NCI-H748 (cell line): ENCODE results near the gene NBL1.

Source experiments
- DNase-seq: peaks from one replicate; lab custom pipeline; 2025; ENCODE audit not compliant: unreplicated experiment; lab: John Stamatoyannopoulos, UW

NBL1 gene

GRCh38 chr1:19695772-19696171 is 51.7 kb downstream of the NBL1 start:
- no peak for DNase-seq

DNA sequence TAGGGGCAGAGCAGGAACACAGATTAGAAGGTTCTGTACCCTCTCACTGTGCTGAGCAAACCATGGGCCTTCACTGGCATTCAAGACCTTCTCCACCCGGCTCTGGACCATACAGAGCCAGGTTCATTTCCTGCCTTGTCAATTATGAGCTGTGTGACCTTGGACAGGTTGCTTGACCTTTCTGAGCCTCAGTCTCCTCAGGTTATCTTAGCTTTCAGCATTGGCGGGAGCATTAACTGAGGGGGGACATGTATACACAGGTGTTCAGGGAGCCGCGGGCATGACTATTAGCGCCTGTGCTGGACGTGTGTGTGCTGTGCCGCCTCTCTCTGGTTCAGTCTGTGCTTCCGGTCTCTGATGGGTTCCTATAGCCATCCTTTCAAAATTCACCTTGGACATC is 52.7 kb downstream of the NBL1 start:
- no peak for DNase-seq

DNA sequence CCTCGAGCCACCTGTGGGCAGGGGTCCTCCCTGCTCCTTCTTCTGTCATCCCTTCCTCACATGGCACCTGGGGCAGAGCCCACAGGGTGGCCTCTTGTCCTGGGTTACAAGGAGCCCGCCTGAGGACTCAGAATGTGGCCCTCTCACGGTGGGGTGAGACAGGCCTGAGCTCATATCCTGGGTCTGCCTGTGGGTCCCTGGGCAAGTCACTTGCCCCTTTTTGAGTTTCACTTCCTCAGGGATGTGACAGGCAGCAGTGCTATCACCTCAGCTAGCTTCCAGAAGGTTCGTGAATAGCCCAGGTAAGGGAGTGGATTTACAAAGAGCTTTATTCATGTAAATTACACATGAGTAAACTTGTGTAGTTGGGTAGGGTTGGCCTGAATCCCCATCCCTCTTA is 54.1 kb downstream of the NBL1 start:
- no peak for DNase-seq

DNA sequence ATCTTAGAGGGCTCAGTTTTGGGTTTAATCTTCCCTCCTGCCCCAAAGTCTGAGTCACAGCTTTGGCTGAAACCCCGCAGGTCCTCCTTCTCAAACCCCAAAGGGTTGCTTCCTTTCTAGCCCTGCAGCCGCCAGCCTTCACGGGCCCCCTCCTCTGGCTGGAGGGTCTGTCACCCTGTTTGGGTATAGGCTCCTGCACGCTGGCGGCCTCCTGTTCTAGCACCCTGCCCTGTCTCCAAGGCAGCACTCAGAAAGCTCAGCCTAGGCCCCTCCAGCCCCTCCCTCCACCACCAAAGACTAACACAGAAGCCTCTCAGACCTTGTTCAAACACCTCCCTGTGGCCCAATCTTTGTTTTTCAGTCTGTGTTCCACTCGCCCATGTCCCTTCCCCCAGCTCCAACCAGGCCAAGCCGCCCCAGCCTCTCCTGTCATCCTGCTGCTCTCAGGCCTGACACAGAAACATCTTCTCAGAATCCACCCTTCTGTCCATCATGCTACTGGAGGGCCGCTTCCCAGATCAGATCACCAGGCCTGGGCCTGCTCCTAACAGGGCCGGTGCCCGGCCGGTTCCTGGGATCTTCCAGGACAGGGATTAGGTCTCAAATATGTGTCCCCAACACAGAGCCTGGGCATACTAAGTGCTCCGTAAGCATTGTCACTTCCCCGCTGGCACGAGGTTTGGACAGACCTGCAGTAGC is 56.1 kb downstream of the NBL1 start:
- DNase-seq: no peak

DNA sequence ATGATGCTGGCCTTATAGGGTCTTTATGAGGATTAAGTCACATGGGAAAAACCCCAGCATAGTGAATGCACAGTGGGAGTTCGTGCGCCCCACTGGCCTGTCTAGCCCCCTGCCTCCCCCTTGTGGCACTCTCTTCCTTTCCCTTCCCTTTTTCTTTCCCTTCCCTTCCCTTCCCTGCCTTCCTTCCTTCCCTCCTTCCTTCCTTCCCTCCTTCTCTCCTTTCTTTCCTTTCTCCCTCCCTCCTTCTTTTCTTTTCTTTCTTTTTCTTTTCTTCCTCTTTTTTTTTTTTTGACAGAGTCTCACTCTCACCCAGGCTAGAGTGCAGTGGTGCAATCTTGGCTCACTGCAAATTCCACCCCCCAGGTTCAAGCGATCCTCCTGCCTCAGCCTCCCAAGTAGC is 59.2 kb downstream of the NBL1 start:
- DNase-seq: no peak

DNA sequence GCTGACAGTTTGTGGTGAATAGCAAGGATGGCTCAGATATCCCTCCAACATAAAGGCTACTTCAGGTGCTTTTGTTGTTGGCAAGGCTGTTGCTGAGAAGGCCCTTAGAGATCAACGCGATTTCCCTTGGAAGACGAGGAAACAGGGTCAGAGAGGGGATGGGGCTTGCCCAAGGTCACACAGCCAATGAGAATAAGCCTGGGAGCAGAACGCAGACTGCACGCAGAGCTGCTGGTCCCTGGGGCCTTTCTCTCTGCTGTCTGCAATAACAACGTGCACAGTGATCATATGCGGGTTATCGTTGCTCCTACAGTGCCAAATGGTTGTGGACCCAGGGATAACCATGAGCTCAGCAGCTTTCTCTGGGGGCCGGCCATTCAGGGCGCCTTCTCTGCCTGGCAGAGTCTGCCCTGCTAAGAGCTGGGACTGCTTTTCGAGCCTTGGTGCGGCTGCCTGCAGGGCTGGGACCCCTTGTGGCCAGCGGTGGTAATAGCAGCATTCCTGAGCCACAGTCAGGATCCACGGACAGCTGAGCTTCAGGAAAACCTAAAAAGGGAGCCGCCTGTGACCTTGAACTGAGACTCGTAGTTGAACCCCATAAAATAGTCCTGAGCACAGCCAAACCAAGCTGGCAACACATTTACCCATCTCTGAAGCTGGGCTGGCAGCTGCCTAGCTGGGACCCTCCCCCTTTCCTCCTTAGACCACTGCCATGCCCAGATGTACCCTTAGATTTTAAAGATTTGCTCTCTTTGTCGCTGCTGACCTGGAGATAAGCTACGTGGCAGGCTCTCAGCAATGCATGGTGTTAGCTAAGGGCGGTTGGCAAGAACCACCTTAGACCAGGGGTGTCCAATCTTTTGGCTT is 60.4 kb downstream of the NBL1 start:
- peak; percentile 54 for DNase-seq

- DNase-seq: no peak
These were observed 61.4 kb downstream of the NBL1 start for GRCh38 chr1:19705464-19705863.

DNA sequence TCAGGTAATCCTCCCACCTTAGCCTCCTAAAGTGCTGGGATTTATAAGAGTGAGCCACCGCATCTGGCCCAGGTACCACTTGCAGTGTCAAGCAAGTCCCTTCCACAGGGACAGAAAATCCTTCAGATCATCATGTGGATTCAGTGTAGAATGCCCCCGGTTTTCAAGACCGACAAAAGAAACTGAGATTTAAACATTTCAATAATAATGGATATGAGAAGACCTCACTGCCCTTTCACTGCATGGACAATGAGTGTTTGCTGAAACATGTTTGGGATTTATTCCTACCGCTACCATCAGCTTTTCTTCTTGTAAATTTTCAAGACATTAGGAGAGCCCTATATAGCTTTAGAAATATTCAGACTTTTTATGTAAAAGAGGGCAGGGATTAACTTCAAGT is 62.0 kb downstream of the NBL1 start:
- no peak for DNase-seq
